Karpas-422 (cell line): ENCODE results near the gene THEMIS2. TPM values are rescaled to one million over a fixed set of nuclear protein-coding genes. Genes with fewer than 3 reads are reported as not detected.
A peak's percentile ranks its signal among the peaks of the same experiment; 100 is the strongest.

Experiments used
- DNase-seq: peaks from one replicate; pipeline ENCODE4 v3.0.0-alpha.2; 2015
- H2AFZ ChIP-seq: fragments of 200-600 bp; sonication (generic); 2 replicates; pipeline ENCODE4 v1.6.1; 2014; ENCODE audit warnings: antibody characterized with exemption, low read length, mixed read lengths
- H3K27ac ChIP-seq: fragments of 200-600 bp; sonication (generic); 2 replicates; pipeline ENCODE4 v1.5.1; 2014; ENCODE audit warnings: mild to moderate bottlenecking, low read length, moderate library complexity
- H3K27me3 ChIP-seq: fragments of 200-600 bp; sonication (generic); 2 replicates; pipeline ENCODE4 v1.6.1; 2014; ENCODE audit warnings: low read length, mixed read lengths
- H3K36me3 ChIP-seq: fragments of 200-600 bp; sonication (generic); 2 replicates; pipeline ENCODE4 v1.6.1; 2014; ENCODE audit warnings: low read length, mixed read lengths; ENCODE audit not compliant: insufficient read depth
- H3K4me1 ChIP-seq: fragments of 200-600 bp; sonication (generic); 2 replicates; pipeline ENCODE4 v1.6.1; 2014; ENCODE audit warnings: mild to moderate bottlenecking, low read length, mixed read lengths
- H3K4me2 ChIP-seq: fragments of 200-600 bp; sonication (generic); 2 replicates; pipeline ENCODE4 v1.6.1; 2014; ENCODE audit warnings: low read length, low read depth, mild to moderate bottlenecking; ENCODE audit not compliant: poor library complexity, severe bottlenecking
- H3K4me3 ChIP-seq: fragments of 200-600 bp; sonication (generic); 2 replicates; pipeline ENCODE4 v1.5.1; 2014; ENCODE audit warnings: mild to moderate bottlenecking, antibody characterized with exemption, low read length, mixed read lengths
- H3K79me2 ChIP-seq: fragments of 200-600 bp; sonication (generic); 2 replicates; pipeline ENCODE4 v1.6.1; 2014; ENCODE audit warnings: mild to moderate bottlenecking, low read length, mixed read lengths
- H3K9ac ChIP-seq: fragments of 200-600 bp; sonication (generic); 2 replicates; pipeline ENCODE4 v1.6.0; 2014; ENCODE audit warnings: low read length
- H3K9me2 ChIP-seq: fragments of 200-600 bp; sonication (generic), shearing (Covaris generic); replicated peaks from 2 replicates; pipeline ENCODE4 v1.6.0; 2014; ENCODE audit warnings: mild to moderate bottlenecking, low read length, moderate library complexity; ENCODE audit not compliant: insufficient read depth
- H3K9me3 ChIP-seq: fragments of 300-700, 200-600 bp; sonication (generic); 2 replicates; pipeline ENCODE4 v1.6.1; 2014; ENCODE audit warnings: low read length, mixed read lengths
- H4K20me1 ChIP-seq: fragments of 200-600 bp; sonication (generic); 2 replicates; pipeline ENCODE4 v1.6.1; 2014; ENCODE audit warnings: mild to moderate bottlenecking, antibody characterized with exemption, low read length, low read depth; ENCODE audit not compliant: insufficient read depth
- total RNA-seq: library from RNA; depleted of rRNA; stranded (reverse); fragments of >200 nt; shearing (Covaris generic); gene quantifications from 2 replicates; pipeline ENCODE4 v1.2.3, GENCODE V29; 2014; ENCODE audit warnings: low replicate concordance

Gene THEMIS2
- total RNA-seq, 1 experiment from 2014 or later, result 8.7 TPM

DNA sequence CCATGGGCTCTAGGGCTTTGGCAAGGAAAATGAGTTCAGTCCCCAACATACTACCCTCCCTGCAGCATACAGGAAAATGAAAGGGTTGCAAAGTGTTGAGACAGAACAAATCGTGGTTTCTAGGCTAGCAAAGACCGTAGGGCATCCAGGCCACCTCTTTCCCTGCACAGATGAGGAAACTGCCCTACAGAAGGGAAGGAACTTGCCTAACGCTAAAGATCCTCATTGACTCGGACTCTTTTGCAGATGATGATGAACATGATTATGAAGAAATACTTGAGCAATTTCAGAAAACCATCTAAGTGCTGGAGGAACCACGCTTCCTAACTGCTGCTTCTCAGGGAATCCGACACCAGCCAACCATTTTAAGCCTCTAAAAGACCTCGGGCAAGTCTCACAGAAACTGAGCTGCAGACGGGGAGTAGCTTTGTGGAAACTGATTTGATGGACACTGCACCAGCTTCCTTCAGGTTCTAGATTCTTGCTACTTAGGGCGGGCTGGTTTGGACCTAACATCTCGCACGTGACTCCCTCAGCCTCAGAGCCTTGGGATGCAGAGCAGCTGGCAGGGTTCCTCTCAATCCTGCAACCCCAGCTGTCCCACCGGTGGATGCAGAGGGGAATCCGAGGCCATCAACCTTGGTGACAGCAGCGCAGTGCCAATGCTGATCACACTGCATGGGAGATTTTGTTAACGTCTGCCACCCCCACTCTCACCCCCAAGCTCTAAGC, 13.4 kb downstream of the THEMIS2 start:
- Histone ChIP-seq H3K9ac (no peak overlapping the region), H2AFZ (no peak overlapping the region), H3K9me3 (no peaks in the 10 kb centered on the region), H3K79me2 (no peaks in the 10 kb centered on the region), H3K36me3 (no peaks in the 10 kb centered on the region), H4K20me1 (no peaks in the 10 kb centered on the region), H3K4me2 (no peak overlapping the region), H3K4me1 (peaks cover 14% of the 10 kb centered on the region), H3K4me3 (no peak overlapping the region), H3K27ac (no peak overlapping the region), H3K27me3 (no peaks in the 10 kb centered on the region), H3K9me2 (no peaks in the 10 kb centered on the region)
- no peak for DNase-seq

DNA sequence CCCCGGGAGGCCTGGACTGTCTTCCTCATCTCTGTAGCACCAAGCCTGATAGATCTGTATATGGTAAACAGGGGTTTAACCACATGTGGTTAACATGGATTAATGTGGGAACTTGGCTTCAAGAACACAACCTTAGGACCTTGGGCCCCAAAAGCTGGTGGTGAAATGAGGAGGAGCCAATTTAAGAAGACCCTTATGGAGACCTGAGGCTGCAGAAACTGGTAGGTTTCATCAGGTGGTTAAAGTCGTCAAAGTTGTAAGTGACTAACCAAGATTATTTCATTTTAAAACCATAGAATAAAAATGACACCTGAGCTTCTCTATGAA, 14.0 kb downstream of the THEMIS2 start:
- Histone ChIP-seq H3K9me3 (no peaks in the 10 kb centered on the region), H3K9ac (no peak overlapping the region), H3K4me2 (no peak overlapping the region), H3K4me1 (peaks cover 19% of the 10 kb centered on the region), H3K79me2 (no peaks in the 10 kb centered on the region), H3K4me3 (no peak overlapping the region), H3K27ac (no peak overlapping the region), H3K36me3 (peaks cover 5% of the 10 kb centered on the region; the same call in 1 of the 2 replicates), H2AFZ (no peak overlapping the region), H4K20me1 (no peaks in the 10 kb centered on the region), H3K9me2 (no peaks in the 10 kb centered on the region), H3K27me3 (no peaks in the 10 kb centered on the region)
- DNase-seq, result no peak

DNA sequence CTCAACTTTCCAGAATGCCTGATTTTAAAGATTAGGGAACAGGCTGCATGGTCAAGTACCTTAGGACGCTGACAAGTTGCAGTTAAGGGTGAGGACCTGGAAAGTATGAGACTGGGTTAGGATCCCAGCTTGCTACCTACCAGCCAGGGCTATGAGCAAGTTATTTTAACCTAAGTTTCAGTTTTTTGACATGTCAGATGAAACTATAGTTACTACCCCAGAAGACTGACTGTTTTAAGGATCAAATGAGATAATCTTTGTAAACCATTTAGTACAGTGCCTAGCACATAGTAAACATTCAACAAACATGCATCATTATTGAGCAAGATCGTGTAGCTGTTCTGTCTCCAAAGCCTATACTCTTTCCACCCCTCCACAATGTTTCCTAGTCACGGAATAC, 14.4 kb downstream of the THEMIS2 start:
- Histone ChIP-seq H3K79me2 (no peaks in the 10 kb centered on the region), H3K4me3 (no peak overlapping the region), H3K9me3 (no peaks in the 10 kb centered on the region), H3K4me1 (peaks cover 23% of the 10 kb centered on the region), H3K36me3 (peaks cover 9% of the 10 kb centered on the region; the same call in 1 of the 2 replicates), H3K9me2 (no peaks in the 10 kb centered on the region), H3K27me3 (no peaks in the 10 kb centered on the region), H3K9ac (no peak overlapping the region), H3K4me2 (no peak overlapping the region), H4K20me1 (no peaks in the 10 kb centered on the region), H3K27ac (no peak overlapping the region), H2AFZ (no peak overlapping the region)
- no peak for DNase-seq

DNA sequence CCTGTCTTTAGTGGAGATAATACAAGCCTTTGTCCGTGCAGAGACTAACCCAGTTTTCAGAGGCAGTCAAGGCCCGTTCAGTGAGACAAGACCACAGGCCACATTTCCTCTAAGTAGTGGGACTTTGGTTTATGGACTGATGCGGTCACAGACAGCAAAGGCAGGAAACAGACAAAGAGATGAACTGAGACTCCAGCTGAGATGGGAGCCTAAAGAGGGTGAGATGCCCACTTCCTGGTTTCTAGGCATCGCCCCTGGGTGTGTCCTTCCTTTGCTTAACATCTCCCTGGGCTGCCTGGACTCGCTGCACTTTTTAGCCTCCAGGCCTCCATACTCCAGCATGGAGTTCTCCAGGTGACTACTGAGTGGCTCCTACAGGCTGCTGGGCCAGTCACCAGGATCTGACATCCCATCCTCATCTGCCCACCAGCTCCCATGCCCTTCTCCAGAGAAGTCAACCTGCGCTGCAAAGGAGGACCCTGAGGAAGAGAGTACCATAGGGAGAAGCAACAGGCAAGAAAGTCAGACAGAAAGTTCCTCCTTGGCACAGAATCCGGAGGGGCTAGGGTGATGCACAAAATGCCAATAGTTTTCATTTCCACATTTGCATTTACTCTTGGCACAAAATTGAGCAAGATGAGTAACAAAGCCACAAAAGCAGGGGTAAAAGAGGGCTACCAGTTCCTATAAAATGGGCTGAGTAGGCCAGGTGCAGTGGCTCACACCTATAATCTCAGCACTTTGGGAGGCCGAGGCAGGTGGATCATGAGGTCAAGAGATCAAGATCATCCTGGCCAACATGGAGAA, 15.1 kb downstream of the THEMIS2 start:
- DNase-seq, result no peak
- H3K9me2 ChIP-seq, result no peaks in the 10 kb centered on the region
- H2AFZ ChIP-seq, result no peak overlapping the region
- H3K27me3 ChIP-seq, result no peaks in the 10 kb centered on the region
- H3K9me3 ChIP-seq, result no peaks in the 10 kb centered on the region
- H3K36me3 ChIP-seq, result peaks cover 15% of the 10 kb centered on the region; the same call in 1 of the 2 replicates
- no peak overlapping the region for H3K27ac ChIP-seq
- H3K4me2 ChIP-seq, result no peak overlapping the region
- peaks cover 30% of the 10 kb centered on the region for H3K4me1 ChIP-seq
- no peaks in the 10 kb centered on the region for H3K79me2 ChIP-seq
- H3K9ac ChIP-seq, result no peak overlapping the region
- no peaks in the 10 kb centered on the region for H4K20me1 ChIP-seq
- H3K4me3 ChIP-seq, result no peak overlapping the region

DNA sequence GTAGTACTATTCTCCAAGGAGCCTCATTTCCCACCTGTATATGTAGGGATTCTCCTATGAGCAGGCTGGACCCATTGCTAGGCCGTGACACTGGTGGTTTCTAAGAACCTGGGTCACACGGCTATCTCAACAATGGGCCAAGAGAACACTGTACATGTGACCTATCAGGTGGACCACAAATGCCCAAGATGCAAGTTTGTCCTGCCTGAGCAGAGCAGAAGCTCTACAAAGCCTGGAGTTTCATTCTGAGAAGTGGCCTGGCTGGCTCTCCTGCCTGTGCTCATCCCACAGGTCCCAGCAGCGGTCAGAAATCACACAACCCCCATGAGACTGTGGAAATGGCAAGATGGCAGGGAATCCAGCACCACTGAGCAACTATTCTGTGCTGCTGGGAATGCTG, 17.2 kb downstream of the THEMIS2 start:
- no peak overlapping the region for H2AFZ ChIP-seq
- H3K79me2 ChIP-seq, result no peaks in the 10 kb centered on the region
- DNase-seq, result no peak
- H3K27me3 ChIP-seq, result no peaks in the 10 kb centered on the region
- H3K4me2 ChIP-seq, result no peak overlapping the region
- no peaks in the 10 kb centered on the region for H4K20me1 ChIP-seq
- H3K36me3 ChIP-seq, result peaks cover 34% of the 10 kb centered on the region; the same call in 1 of the 2 replicates
- H3K9me3 ChIP-seq, result no peaks in the 10 kb centered on the region
- no peak overlapping the region for H3K4me3 ChIP-seq
- no peak overlapping the region for H3K9ac ChIP-seq
- no peak overlapping the region for H3K27ac ChIP-seq
- peaks cover 38% of the 10 kb centered on the region for H3K4me1 ChIP-seq
- H3K9me2 ChIP-seq, result no peaks in the 10 kb centered on the region

DNA sequence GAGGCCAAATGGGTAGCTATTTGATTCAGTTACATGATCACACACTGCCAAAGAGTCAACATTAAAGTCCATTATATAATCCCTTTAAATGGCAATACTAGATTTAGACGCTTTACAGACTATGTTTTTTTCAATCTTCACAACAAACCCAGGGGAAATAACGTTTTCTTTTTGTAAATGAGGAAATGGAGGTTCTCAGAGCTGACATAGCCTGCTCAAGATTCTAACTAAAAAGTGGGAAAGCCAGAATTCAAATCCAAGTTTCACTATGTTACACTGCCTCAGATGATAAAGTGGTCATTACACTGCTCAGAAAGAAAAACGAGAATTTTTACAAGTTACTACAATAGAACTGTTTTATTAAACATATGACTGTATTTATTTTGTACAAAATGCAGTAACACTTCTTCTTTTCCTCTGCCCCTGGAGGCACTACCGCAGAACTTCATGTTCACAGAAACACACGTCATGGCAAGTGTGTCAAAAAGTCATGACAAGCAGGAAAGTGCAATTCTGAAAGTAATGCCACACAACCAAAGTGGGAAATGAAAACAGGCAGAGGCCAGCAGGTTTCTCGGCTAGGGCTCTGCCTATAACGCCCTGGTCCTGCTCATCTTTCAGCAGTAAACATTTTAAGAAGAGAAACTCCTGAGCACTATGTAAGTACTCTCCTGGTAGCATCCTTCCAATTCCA, 19.0 kb downstream of the THEMIS2 start:
- Histone ChIP-seq H3K27me3 (no peaks in the 10 kb centered on the region), H3K36me3 (peaks cover 42% of the 10 kb centered on the region; the same call in 1 of the 2 replicates), H3K4me2 (no peak overlapping the region), H3K9me2 (no peaks in the 10 kb centered on the region), H4K20me1 (no peaks in the 10 kb centered on the region), H3K4me3 (no peak overlapping the region), H3K27ac (peak overlapping the region; percentile 39), H3K79me2 (no peaks in the 10 kb centered on the region), H3K9me3 (no peaks in the 10 kb centered on the region), H3K4me1 (peaks cover 33% of the 10 kb centered on the region), H2AFZ (no peak overlapping the region), H3K9ac (no peak overlapping the region)
- DNase-seq, result no peak

DNA sequence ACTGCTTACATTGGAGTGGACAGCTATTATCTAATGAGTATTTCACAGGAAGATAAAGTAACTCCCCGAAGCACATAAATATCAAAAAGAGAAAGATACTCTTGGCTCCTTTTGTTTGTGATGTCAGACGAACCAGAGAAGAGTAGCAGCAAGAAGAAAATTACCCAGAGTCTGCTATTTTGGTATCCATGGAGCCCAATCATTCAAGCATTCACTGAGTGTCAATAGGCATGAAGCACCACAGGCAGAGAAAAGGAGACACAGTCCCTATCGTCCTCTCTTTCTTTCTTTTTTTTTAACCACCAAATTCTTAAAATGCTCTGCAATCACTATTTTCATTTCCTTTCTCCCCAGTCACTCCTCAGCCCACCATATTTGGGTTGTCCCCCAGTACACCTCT, 22.2 kb downstream of the THEMIS2 start:
- Histone ChIP-seq H3K4me3 (no peak overlapping the region), H2AFZ (no peak overlapping the region), H3K79me2 (no peaks in the 10 kb centered on the region), H3K9me2 (no peaks in the 10 kb centered on the region), H3K4me1 (peaks cover 30% of the 10 kb centered on the region), H3K27ac (no peak overlapping the region), H3K9me3 (no peaks in the 10 kb centered on the region), H3K36me3 (peaks cover 57% of the 10 kb centered on the region; the same call in 1 of the 2 replicates), H3K9ac (no peak overlapping the region), H3K4me2 (no peak overlapping the region), H3K27me3 (no peaks in the 10 kb centered on the region), H4K20me1 (no peaks in the 10 kb centered on the region)
- no peak for DNase-seq

DNA sequence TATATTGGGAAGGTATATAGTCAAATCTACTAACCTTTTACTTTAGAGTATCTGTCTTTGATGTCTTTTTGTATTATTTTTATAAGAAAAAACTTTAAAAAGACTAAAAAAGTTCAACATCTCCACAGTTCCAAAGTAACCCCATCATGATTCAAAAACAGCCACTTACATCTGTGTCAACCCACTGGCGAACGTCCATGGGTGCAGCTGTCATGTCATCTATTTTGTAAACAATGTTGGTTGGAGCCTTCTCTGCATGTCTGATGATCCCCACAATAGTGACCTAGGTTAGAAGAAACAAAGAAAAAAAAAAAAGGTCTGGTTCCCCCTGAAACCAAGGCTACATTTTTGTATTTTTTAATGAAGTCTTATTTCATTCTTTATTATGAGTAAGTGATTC, 34.4 kb downstream of the THEMIS2 start:
- no peak for DNase-seq
- Histone ChIP-seq H3K36me3 (peaks cover 54% of the 10 kb centered on the region; the same call in 1 of the 2 replicates), H3K9me2 (no peaks in the 10 kb centered on the region)

More for the DNA sequence above, 34.4 kb downstream of the THEMIS2 start:
- Histone ChIP-seq H3K79me2 (peaks cover 24% of the 10 kb centered on the region), H3K4me2 (no peak overlapping the region), H4K20me1 (no peaks in the 10 kb centered on the region), H2AFZ (no peak overlapping the region), H3K4me1 (no peaks in the 10 kb centered on the region), H3K9me3 (no peaks in the 10 kb centered on the region), H3K9ac (no peak overlapping the region), H3K27me3 (no peaks in the 10 kb centered on the region), H3K4me3 (no peak overlapping the region), H3K27ac (no peak overlapping the region)
